NCI-H2196 treated with DMSO at 0.1 percent for 48 hours (cell line): ENCODE results near the gene ALDH7A1.
"Not testable (repeated sequence)": the region's sequence is repeated elsewhere in the genome, so short reads cannot be mapped to it uniquely, and the experiment has no call there.

Source experiments
- DNase-seq: peaks from one replicate; lab custom pipeline; 2025; ENCODE audit not compliant: unreplicated experiment; lab: John Stamatoyannopoulos, UW

ALDH7A1 gene

DNA sequence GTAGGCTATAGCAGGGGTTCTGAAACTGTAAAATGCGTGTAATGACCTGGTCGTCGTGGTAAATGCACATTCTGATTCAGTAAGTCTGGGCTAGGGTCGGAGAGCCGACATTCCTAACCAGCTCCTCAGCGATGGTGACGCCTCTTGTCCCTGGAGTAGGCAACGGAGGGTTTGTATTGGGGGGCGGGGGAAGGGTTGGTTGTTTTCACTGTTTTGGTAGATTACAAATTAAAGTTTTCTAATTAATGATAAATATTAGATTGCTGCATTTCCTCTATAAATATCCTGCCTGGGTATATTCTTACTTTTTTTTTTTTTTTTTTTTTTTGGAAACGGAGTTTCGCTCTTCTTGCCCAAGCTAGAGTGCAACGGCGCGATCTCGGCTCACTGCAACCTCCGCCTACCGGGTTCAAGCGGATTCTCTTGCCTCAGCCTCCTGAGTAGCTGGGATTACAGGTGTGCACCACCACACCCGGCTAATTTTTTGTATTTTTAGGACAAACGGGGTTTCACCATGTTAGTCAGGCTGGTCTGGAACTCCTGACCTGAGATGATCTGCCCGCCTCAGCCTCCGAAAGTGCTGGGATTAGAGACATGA is 566 bp upstream of the ALDH7A1 start:
- no peak for DNase-seq

DNA sequence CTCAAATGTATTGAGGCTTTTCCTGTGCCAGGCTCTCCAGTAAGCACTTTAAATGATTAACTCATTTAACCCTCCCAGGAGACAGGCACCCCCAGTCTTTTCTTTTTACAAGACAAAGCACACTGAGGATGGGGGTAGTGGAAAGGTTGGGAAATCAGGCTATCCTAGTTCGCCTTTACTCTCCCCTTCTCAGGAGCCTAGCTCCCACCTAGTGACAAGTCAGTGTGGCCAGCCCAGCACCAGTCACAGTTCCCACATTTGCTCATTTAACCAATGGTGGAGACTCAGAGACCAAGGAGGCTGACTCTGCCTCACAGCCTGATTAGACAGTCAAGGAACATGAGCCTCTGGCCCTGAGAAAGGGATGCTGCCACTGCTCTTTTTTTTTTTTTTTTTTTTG is 3.5 kb downstream of the ALDH7A1 start:
- no peak for DNase-seq

DNA sequence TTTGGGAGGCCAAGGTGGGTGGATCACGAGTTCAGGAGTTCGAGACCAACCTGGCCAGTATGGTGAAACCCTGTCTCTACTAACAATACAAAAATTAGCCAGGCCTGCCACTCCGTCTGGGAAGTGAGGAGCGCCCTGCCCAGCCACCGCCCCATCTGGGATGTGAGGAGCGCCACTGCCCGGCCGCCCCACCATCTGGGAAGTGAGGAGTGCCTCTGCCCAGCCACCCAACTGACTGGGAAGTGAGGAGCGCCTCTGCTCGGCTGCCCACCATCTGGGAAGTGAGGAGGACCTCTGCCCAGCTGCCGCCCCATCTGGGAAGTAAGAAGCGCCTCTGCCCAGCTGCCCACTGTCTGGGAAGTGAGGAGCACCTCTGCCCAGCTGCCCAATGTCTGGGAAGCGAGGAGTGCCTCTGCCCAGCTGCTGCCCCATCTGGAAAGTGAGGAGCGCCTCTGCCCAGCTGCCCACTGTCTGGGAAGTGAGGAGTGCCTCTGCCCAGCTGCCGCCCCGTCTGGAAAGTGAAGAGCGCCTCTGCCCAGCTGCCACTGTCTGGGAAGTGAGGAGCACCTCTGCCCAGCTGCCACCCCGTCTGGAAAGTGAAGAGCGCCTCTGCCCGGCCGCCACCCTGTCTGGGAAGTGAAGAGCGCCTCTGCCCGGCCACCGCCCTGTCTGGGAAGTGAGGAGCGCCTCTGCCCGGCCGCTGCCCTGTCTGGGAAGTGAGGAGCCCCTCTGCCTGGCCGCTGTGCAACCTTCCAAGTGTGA is 5.3 kb downstream of the ALDH7A1 start:
- DNase-seq, result no peak

DNA sequence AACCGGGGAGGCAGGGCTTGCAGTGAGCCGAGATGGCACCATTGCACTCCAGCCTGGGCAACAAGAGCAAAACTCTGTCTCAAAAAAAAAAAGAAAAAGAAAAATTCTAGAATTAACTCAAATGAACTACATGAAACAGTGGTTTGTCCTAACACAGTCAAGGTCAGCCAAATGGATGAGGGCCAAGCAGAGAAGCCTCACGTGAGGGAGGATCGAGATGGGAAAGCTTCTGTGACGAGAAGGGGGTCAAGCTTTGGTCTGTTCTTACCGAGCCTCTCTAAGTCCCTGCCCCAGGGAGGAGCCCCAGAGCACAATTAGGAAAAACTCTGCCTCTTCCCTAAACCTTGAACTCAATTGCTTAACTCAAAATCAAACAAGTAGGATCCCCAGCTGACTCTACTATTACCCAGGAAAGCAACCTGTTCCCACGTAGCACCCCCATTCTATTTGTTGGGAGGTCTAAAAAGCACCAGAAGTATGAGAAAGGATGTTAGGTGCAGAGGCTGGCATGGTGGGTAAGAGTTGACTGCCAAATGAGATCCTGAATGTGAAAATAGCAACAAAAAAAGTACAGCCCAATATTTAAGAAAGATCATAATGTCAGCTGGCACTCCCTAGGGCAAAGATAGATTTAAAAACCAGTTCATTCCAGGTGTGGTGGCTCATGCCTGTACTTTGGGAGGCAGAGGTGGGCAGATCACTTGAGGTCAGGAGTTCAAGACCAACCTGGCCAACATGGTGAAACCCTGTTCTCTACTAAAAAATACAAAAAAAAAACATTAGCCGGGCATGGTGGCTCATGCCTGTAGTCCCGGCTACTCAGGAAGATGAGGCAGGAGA is 7.2 kb downstream of the ALDH7A1 start:
- DNase-seq, result no peak

DNA sequence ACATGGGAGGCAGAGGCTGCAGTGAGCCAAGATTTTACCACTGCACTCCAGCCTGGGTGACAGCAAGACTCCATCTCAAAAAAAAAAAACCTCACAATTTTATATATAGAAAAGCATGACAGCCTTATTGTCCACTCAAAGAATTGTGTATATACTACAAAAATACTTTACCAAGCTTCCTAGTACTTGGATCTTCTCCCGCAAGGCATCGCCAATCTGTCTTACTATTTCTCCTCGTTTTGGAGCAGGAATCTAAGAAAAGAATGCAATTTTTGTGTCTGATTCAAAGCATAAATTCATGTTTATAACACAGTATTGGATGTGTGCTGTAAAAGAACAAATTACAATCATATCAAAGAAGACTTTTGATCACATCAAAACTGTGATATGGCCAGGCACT is 11.3 kb downstream of the ALDH7A1 start:
- DNase-seq, result no peak

DNA sequence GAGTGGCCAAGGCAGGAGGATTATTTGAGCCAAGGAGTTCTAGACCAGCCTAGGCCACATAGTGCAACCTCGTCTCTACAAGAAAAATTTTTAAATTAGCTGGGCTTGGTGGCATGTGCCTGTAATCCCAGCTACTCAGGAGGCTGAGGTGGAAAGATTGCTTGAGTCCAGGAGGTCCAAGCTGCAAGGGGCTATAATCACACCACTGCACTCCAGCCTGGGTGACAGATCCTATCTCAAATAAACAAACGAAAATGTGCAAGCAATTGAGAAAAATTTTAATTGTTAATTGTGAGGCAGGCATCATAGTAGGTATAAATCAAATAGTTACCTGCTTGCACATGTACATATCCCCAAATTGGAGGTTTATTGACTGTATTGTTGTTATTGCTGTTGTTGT is 15.3 kb downstream of the ALDH7A1 start:
- DNase-seq, result no peak

DNA sequence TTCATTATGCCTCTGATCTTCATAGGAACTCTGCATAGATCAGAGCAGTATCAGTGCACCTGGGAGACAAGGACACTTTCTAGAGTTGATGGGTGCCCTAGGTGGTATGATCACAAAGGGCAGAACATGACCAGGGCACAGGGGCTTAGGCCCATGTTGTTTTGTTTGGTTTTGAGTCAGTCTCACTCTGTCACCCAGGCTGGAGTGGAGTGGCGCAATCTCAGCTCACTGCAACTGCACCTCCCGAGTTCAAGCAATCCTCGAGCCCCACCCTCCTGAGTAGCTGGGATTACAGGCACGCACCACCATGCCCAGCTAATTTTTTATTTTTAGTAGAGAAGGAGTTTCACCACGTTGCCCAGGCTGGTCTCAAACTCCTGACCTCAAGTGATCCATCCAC is 17.6 kb downstream of the ALDH7A1 start:
- DNase-seq, result no peak

DNA sequence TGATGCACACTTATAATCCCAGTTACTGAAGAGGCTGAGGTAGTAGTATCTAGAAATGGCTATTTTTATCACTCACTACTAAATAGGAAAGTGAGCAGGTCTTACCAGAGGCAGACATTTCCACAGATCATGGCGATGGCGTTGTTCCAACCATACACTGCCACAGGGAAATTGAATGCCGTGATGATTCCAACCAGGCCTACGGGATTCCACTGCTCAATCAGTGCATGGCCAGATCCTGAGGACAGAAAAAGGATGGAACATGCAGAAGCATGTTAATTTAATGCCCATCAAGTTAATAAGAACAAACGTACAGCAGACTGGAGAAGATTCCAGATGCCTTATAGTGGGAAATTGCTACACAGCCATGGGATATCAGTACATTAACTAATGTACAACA is 18.0 kb downstream of the ALDH7A1 start:
- DNase-seq, result no peak

DNA sequence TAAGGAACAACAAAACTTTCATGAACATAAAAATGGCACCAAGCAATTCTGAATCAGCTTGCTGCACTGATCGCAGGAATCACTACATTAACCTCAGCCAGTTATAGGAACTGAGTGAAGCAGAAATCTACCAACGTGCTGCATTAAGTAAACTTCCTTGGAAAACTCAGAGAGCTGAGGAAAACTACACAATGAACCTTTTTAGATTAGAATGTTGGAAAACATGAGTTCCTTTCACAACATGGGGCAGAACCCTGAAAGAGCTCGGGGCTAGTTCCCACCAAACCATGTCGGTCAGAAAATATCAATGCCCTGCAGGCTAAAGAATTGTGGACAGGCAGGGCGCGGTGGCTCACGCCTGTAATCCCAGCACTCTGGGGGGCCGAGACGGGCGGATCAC is 19.4 kb downstream of the ALDH7A1 start:
- DNase-seq, result no peak

DNA sequence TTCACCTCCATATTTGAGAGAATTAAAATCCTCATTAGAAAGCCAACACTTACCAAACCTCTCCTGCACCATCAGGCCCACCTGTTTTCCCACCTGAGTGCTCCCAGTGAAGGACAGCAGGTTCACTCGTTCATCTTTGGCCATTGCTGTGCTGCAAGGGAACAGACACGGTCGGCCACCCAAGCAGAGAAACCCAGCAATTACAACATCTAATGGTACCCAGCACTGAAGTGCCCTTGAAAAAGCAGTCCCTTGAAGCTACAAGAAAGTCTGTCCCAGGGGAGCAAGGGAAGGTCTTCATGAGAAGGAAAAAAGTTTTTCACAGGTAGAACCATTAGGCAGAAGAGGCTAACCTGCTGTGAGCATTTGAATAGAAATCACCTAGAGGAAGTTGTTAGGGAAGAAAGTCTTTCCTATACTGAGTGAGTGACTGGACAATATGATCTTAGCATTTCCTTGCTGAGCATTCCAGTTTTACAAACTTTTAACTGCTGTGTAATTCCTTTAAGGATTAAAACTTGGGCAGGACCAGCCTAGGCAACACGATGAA is 26.7 kb downstream of the ALDH7A1 start:
- DNase-seq, result no peak

DNA sequence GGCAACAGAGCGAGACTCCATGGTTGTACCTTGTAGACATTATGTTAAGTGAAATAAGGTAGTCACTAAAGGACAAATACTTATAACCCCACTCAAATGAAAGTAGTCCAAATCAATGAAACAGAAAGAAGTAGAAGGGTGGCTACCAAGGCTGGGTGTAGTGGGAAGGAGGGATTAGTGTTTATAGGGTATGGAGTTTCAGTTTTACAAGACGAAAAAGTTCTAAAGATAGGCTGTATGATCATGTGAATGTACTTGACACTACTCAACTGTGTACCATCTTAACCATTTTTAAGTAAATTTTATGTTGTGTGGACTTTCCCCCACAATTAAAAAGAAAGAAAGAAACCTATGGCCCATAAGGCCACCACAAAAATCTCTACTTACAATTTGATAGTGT is 32.2 kb downstream of the ALDH7A1 start:
- DNase-seq, result no peak

DNA sequence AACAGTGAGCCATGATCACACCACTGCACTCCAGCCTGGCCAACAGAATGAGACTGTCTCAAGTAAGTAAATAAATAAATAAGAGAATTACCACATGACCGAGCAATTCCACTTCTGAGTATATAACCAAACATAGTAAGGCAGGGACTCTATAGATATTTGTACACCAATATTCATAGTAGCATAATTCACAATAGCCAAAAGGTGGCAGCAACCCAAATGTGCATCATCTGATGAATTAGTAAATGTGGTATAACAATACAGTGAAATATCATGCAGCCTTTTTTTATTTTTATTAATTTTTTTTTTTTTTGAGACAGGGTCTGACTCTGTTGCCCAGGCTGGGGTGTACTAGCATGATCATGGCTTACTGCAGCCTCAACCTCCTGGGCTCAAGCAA is 33.1 kb downstream of the ALDH7A1 start:
- DNase-seq, result no peak

DNA sequence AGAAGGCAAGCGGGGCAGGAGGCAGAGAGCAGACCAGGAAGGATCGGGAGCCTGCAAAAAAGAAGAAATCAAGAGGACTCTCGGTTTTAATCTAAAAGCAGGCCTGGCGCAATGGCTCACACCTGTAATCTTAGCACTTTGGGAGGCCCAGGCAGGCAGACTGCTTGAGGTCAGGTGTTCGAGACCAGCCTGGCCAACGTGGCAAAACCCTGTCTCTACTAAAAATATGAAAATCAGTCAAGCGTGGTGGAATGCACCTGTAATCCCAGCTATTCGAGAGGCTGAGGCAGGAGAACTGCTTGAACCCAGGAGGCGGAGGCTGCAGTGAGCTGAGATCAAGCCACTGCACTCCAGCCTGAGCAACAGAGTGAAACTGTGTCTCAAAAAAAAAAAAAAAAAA is 39.9 kb downstream of the ALDH7A1 start:
- not testable (repeated sequence) for DNase-seq

DNA sequence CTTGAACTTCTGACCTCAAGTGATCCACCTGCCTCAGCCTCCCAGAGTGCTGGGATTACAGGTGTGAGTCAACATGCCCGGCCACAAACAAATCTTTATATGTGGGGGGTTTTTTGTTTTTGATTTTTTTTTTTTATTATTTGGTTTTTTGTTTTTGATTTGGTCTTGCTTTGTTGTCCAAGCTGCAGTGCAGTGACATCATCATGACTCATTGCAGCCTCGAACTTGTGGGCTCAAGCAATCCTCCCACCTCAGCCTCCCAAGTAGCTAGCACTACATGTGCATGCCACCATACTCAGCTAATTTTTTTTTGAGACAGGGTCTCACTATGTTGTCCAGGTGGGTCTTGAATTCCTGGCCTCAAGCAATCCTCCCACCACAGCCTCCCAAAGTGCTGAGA is 42.4 kb downstream of the ALDH7A1 start:
- no peak for DNase-seq

DNA sequence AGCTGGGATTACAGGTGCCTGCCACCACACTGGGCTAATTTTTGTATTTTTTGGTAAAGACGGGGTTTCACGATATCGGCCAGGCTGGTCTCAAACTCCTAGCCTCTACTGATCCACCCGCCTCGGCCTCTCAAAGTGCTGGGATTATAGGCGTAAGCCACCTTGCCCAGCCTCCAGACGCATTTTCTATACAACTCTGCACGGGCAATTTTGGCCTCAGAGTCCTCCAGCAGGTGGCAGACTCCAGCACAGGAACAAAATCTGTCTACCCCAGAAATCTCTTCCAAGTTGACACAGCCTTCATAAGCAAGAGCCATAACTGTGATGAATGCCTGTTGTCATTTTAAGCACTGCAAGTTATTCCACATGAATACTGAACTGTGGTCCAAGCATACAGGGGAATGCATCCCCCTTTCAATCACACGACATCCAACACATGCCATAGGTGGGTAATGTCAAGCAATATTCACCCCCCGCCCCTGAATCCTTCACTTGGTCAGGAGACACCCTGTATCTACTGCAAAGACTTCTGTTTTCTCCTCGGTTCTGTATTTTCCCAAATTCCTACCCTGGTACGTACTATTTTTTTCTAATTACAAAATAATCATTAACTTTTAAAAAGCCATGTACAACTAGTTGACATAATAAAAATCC is 50.8 kb downstream of the ALDH7A1 start:
- no peak for DNase-seq

DNA sequence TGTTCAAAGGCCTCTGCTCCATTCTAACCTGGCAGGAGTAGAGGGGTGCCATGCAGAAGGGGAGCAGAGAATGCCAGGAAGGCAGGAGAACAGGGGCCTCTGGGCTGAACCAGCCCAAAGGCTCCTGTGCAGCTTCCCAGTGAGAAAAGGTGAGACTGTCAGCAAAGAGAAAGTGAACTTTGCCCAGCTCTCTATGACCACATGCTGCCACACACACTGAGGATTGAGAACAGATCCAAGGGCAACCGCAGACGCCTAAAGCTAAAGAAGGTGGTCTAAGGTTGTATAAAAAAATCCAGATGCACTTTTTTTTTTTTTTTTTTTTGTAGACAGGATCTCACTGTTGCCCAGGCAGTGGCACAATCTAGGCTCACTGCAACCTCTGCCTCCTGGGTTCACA is 51.4 kb downstream of the ALDH7A1 start:
- no peak for DNase-seq

DNA sequence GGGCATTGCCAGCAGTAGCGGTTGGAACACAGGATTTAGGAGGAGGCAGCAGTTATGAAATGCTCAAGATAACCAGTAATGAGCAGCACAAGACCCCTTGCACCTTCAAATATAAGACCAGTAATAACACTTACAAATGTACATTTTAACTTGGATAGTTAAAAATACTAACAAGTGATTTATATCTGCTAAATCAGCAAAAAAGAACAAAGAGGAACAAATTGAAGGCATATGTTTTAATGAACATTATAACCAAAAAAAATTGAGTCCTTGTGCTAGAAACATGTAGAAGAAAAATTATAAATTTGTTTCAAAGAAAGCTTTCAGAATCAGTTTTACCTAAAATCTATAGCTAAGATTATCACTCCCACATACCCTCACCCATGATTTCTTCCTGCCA is 52.0 kb downstream of the ALDH7A1 start:
- no peak for DNase-seq

DNA sequence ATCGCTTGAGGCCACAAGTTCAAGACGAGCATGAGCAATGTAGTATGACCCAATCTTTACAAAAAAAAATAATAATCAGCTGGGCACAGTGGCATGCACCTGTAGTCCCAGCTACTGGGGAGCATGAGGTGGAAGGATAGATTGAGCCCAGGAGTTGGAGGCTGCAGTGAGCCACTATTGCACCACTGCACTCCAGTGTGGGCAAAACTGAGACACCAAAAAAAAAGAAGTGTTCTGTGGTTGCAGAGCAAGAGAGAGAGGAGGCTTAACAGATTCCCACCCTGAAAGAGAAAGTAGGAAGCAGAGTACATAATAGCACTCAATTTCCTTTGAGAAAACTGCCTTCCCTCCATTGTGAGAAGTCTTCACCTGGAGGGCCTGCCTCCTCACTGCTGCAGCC is 52.6 kb downstream of the ALDH7A1 start:
- no peak for DNase-seq

DNA sequence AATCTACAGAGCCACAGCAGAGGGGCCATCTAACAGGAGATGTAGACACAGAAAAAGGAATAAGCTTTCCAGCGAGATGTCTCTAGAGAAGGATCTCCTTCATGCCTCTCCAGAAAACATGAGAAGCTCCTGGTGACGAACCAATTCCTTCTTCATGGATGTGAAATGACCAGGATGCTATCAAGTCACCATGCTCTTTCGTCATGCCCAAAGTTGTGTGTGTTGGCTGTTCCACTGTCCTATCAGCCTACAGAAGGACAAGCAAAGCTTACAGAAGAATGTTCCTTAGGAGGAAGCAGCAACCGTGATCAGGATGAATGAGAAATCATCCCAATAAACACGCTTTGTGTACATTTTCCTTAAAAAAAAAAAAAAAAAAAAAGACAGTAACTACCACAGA is 54.4 kb downstream of the ALDH7A1 start:
- DNase-seq, result no peak

DNA sequence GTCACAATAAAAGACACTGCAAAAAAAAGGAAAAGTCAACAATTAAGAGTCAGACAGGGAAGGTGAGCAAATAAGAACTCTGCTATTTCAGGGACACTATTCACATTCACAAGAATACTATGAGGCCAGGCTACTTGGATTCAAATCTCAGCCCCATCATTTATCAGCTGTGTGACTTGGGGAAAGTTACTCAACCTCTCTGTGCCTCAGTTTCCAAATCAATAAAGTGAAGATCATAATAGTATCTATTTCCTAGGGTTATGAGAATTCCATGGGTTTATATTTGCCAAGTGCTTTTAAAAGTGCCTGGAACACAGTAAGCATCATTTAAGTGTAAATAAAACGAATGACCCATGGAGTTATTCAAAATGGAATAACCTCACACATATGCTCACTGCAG is 56.4 kb downstream of the ALDH7A1 start:
- DNase-seq, result no peak

DNA sequence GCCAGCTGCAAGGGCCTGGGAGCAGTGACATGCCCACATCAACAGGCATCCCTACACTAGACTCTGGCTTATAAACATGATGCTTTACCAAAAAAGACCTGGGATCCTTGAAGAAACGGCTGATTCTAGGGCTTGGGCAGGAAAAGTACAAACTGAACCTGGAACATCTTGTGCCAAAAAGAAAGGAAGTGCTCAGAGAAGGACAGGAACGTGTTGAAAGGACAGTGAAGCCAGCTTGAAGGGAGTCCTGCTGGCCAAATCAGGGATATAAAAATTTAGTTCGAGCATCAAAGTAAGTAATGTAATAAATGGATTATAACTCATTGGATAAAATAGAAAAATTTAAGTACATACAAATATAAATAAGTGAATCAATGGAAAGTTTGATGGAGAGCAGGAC is 58.1 kb downstream of the ALDH7A1 start:
- no peak for DNase-seq
